K562 (cell line): ENCODE measurements around the gene TSC22D3. TPM values are rescaled to one million over a fixed set of nuclear protein-coding genes. Genes with fewer than 3 reads are reported as not detected.
A peak's percentile ranks its signal among the peaks of the same experiment; 100 is the strongest.

Experiments
- BMI1 ChIP-seq: fragments of 150-350 bp; IDR thresholded peaks from 2 replicates; pipeline ENCODE4 v1.6.1; 2014; ENCODE audit warnings: low read length
- CEBPB ChIP-seq: fragments of 450-650 bp; IDR thresholded peaks from 2 replicates; pipeline ENCODE4 v1.6.1; 2016; ENCODE audit warnings: missing genetic modification characterization, missing compliant biosample characterization
- CEBPG ChIP-seq, 3 experiments: fragments of 200-800 bp in 1 of 3; sonication (Bioruptor generic) in 1 of 3; sonication (generic) in 1 of 3; formaldehyde crosslinking in 1 of 3; IDR thresholded peaks in 2 of 3; conservative IDR thresholded peaks in 1 of 3; 2 replicates each; pipeline versions ENCODE4 v1.6.1 to v1.8.0; 2016 to 2022; ENCODE audit warnings: missing compliant biosample characterization in 2 of 3, missing genetic modification characterization in 2 of 3, mild to moderate bottlenecking in 1 of 3, missing genetic modification reagents in 1 of 3
- CHCHD3 ChIP-seq: fragments of 250-450 bp; sonication (Bioruptor Pico); IDR thresholded peaks from 2 replicates; pipeline ENCODE4 v2.1.2; 2022; ENCODE audit warnings: mild to moderate bottlenecking
- CSDE1 ChIP-seq, 2 experiments: fragments of 450-650 bp; IDR thresholded peaks; 2 replicates each; pipeline ENCODE4 v1.6.1; 2016; ENCODE audit warnings: mild to moderate bottlenecking in 1 of 2
- CXXC5 ChIP-seq: fragments of 250-450 bp; sonication (Bioruptor Pico); IDR thresholded peaks from 2 replicates; pipeline ENCODE4 v1.8.0; 2022; ENCODE audit warnings: inconsistent platforms, mild to moderate bottlenecking, moderate library complexity
- DDX20 ChIP-seq: fragments of 450-650 bp; IDR thresholded peaks from 2 replicates; pipeline ENCODE4 v1.6.1; 2016; ENCODE audit warnings: missing genetic modification characterization, low read depth, mild to moderate bottlenecking, missing compliant biosample characterization, moderate library complexity
- GMEB1 ChIP-seq: fragments of 250-450 bp; sonication (Bioruptor Pico); IDR thresholded peaks from 2 replicates; pipeline ENCODE4 v1.4.0; 2020; ENCODE audit warnings: mild to moderate bottlenecking
- JUND ChIP-seq, 2 experiments: IDR thresholded peaks; 2 replicates in 1 of 2; 3 replicates in 1 of 2; pipeline ENCODE4 v1.6.1; 2011; ENCODE audit warnings: borderline replicate concordance in 2 of 2, low read depth in 2 of 2, low read length in 2 of 2, improper control_type of control experiment in 1 of 2, missing biosample characterization in 1 of 2, missing genetic modification characterization in 1 of 2, missing genetic modification reagents in 1 of 2
- MAZ ChIP-seq, 2 experiments: fragments of 450-650 bp in 1 of 2; sonication (generic) in 1 of 2; formaldehyde crosslinking; IDR thresholded peaks in 1 of 2; conservative IDR thresholded peaks in 1 of 2; 2 replicates each; pipeline versions ENCODE4 v1.4.0 to v1.5.0; 2020; ENCODE audit warnings: mild to moderate bottlenecking in 1 of 2, missing genetic modification reagents in 1 of 2
- MECOM ChIP-seq: fragments of 250-450 bp; sonication (Bioruptor Pico); IDR thresholded peaks from 2 replicates; pipeline ENCODE4 v1.8.0; 2022; ENCODE audit warnings: inconsistent platforms
- MEF2D ChIP-seq: conservative IDR thresholded peaks from 2 replicates; pipeline ENCODE4 v1.6.1; 2016; ENCODE audit warnings: low read depth, missing genetic modification characterization, missing compliant biosample characterization
- NR2C1 ChIP-seq, 2 experiments: fragments of 450-650 bp; IDR thresholded peaks; 2 replicates each; pipeline ENCODE4 v1.6.1; 2017; ENCODE audit warnings: mild to moderate bottlenecking in 2 of 2, antibody characterized with exemption in 1 of 2, inconsistent platforms in 1 of 2, missing compliant biosample characterization in 1 of 2, missing genetic modification characterization in 1 of 2
- PATZ1 ChIP-seq: fragments of 250-450 bp; sonication (Bioruptor Pico); IDR thresholded peaks from 2 replicates; pipeline ENCODE4 v1.5.0; 2020; ENCODE audit warnings: mild to moderate bottlenecking, borderline replicate concordance
- PPARD ChIP-seq: fragments of 250-450 bp; sonication (Bioruptor Pico); IDR thresholded peaks from 2 replicates; pipeline ENCODE4 v1.8.0; 2022; ENCODE audit warnings: inconsistent platforms, mild to moderate bottlenecking, moderate library complexity
- PTRF ChIP-seq: fragments of 450-650 bp; IDR thresholded peaks from 2 replicates; pipeline ENCODE4 v1.6.1; 2016; ENCODE audit warnings: mild to moderate bottlenecking, missing genetic modification characterization, missing compliant biosample characterization
- RBBP5 ChIP-seq: fragments of 200-600 bp; sonication (generic); IDR thresholded peaks from 2 replicates; pipeline ENCODE4 v1.6.1; 2012; ENCODE audit warnings: borderline replicate concordance, mild to moderate bottlenecking, low read length, control low read depth, inconsistent platforms; ENCODE audit not compliant: insufficient read depth, poor library complexity, severe bottlenecking
- RCOR1 ChIP-seq, 2 experiments: IDR thresholded peaks; 2 replicates each; pipeline ENCODE4 v1.6.1; 2012; ENCODE audit warnings: low read depth in 2 of 2, low read length in 2 of 2, borderline replicate concordance in 1 of 2, improper control_type of control experiment in 1 of 2
- TAF1 ChIP-seq: IDR thresholded peaks from 2 replicates; pipeline ENCODE4 v1.6.1; 2011; ENCODE audit warnings: mild to moderate bottlenecking, low read length, moderate library complexity; ENCODE audit not compliant: insufficient read depth, control insufficient read depth, severe bottlenecking; ENCODE audit errors: extremely low read depth
- TAL1 ChIP-seq: fragments of 450-650 bp; IDR thresholded peaks from 2 replicates; pipeline ENCODE4 v1.6.1; 2016; ENCODE audit warnings: mild to moderate bottlenecking
- ZNF134 ChIP-seq: fragments of 250-450 bp; sonication (Bioruptor Pico); conservative IDR thresholded peaks from 2 replicates; pipeline ENCODE4 v1.4.0; 2020
- ZNF224 ChIP-seq: sonication (generic); formaldehyde crosslinking; IDR thresholded peaks from 2 replicates; pipeline ENCODE4 v1.8.0; 2022; ENCODE audit warnings: mild to moderate bottlenecking, missing genetic modification reagents
- ZNF431 ChIP-seq: sonication (generic); formaldehyde crosslinking; IDR thresholded peaks from 2 replicates; pipeline ENCODE4 v1.8.0; 2022; ENCODE audit warnings: mild to moderate bottlenecking, missing genetic modification reagents
- ZNF644 ChIP-seq: fragments of 200-800 bp; sonication (Bioruptor generic); IDR thresholded peaks from 2 replicates; pipeline ENCODE4 v1.6.1; 2016; ENCODE audit warnings: low read depth, missing genetic modification characterization, missing compliant biosample characterization
- polyA plus RNA-seq, 8 experiments: library from polyadenylated mRNA; depleted of rRNA in 4 of 8; stranded (reverse) in 5 of 8; unstranded in 3 of 8; fragments of >200 nt; fragmentation: Nextera tagmentation in 2 of 8; fragmentation: Illumina TruSeq in 1 of 8; extraction: Ambion mirVana in 2 of 8; extraction: Trizol in 1 of 8; gene quantifications; 2 replicates each; pipeline versions ENCODE4 v1.2.1 to v1.2.3, GENCODE V29; 2011 to 2014; ENCODE audit warnings: inconsistent platforms in 1 of 8, missing spikeins in 1 of 8
- total RNA-seq, 7 experiments: library from RNA; depleted of rRNA in 6 of 7; stranded (reverse); fragments of >200 nt in 6 of 7; fragmentation: Illumina TruSeq in 2 of 7; extraction: Trizol in 2 of 7; gene quantifications; 2 replicates each; pipeline versions ENCODE4 v1.2.1 to v1.2.3, GENCODE V29; 2011 to 2021; ENCODE audit warnings: low replicate concordance in 1 of 7

TSC22D3 gene
- total and polyA plus RNA-seq, 9 of the 15 experiments (the other 6 are each of a cell fraction or from before 2014, with no cell fraction given): 0.48 to 3.0 (median 0.87) TPM

GRCh38 chrX:107683124-107683895, 92.3 kb downstream of the TSC22D3 start (continued):
- no peak for TF ChIP-seq PPARD (CRISPR knock-in tag)
- TF ChIP-seq ZNF644 (tag): no peak
- peak; percentile 92 for TF ChIP-seq CEBPB (tag)
- TF ChIP-seq DDX20: no peak
- TF ChIP-seq PTRF (tag): no peak
- no peak for TF ChIP-seq CHCHD3 (CRISPR knock-in tag)
- no peak for TF ChIP-seq MECOM
- no peak for TF ChIP-seq CSDE1 (IDR thresholded peaks at IDR 0.05)
- no peak for TF ChIP-seq BMI1
- no peak for TF ChIP-seq CXXC5 (CRISPR knock-in tag)
- TF ChIP-seq ZNF134 (CRISPR knock-in tag): no peak
- TF ChIP-seq JUND (IDR thresholded peaks at IDR 0.05; ENCODE audit: borderline replicate concordance, low read depth, low read length): peak; percentile 2; the same call in 1 of the 2 replicates
- TF ChIP-seq JUND (tag; IDR thresholded peaks at IDR 0.05; ENCODE audit: borderline replicate concordance, low read depth, low read length): no peak
- no peak for TF ChIP-seq GMEB1 (CRISPR knock-in tag)
- 0 out of 4 replicates have a peak, but pooled peaks of 1 of the 2 experiments have one; percentile 6 for TF ChIP-seq RCOR1 (IDR thresholded peaks at IDR 0.05; ENCODE audit: borderline replicate concordance in 1 of 2, low read depth in 2 of 2, low read length in 2 of 2)
- no peak for TF ChIP-seq ZNF431
- no peak for TF ChIP-seq TAL1
- no peak for TF ChIP-seq NR2C1 (IDR thresholded peaks at IDR 0.05)
- no peak for TF ChIP-seq NR2C1 (tag; IDR thresholded peaks at IDR 0.05)
- TF ChIP-seq CEBPG (CRISPR knock-in tag; IDR thresholded peaks at IDR 0.05): no peak
- TF ChIP-seq CEBPG (tag; conservative IDR thresholded peaks at IDR 0.05 in 1 of 2, IDR thresholded peaks at IDR 0.05 in 1 of 2): peak; percentile 76 to 80
- TF ChIP-seq PATZ1 (CRISPR knock-in tag): no peak
- no peak for TF ChIP-seq ZNF224 (CRISPR knock-in tag)
- TF ChIP-seq MEF2D (tag): no peak
- no peak for TF ChIP-seq MAZ (CRISPR knock-in tag; conservative IDR thresholded peaks at IDR 0.05 in 1 of 2, IDR thresholded peaks at IDR 0.05 in 1 of 2)
- TF ChIP-seq RBBP5: no peak
- no peak for TF ChIP-seq TAF1
